Activated T-cell treated with anti-CD3 and anti-CD28 coated beads, Interleukin-2, amount 50 U/mL, for 72 hours (primary cell): Measurements from ENCODE around the gene PAIP2. TPM values are rescaled to one million over a fixed set of nuclear protein-coding genes. Genes with fewer than 3 reads are reported as not detected.
"Not testable (repeated sequence)": the region's sequence is repeated elsewhere in the genome, so short reads cannot be mapped to it uniquely, and the experiment has no call there.

ENCODE experiments used
- ATAC-seq, 2 donors: fragments of 150-1000 bp; cut with Tn5 transposase; replicated peaks in 1 of 2; 2 replicates each; pipeline ENCODE4 v1.10.0; 2021; ENCODE audit warnings: moderate library complexity in 2 of 2, mild to moderate bottlenecking in 1 of 2
- DNase-seq, 2 donors: peaks; one replicate each; pipeline ENCODE4 v3.0.0; 2021 to 2022; ENCODE audit warnings: mixed read lengths in 1 of 2
- H3K27ac Mint-ChIP-seq: one replicate; pipeline ENCODE4 v1.8.0; 2022; ENCODE audit warnings: mild to moderate bottlenecking, moderate library complexity, mixed read lengths
- H3K27me3 Mint-ChIP-seq: one replicate; pipeline ENCODE4 v1.8.0; 2022; ENCODE audit warnings: low read depth, mixed read lengths
- H3K36me3 Mint-ChIP-seq, 2 donors: one replicate each; pipeline ENCODE4 v1.8.0; 2022; ENCODE audit warnings: mixed read lengths in 2 of 2, mild to moderate bottlenecking in 1 of 2; ENCODE audit not compliant: insufficient read depth in 2 of 2
- H3K4me1 Mint-ChIP-seq: one replicate; pipeline ENCODE4 v1.8.0; 2022; ENCODE audit warnings: low read depth, mixed read lengths
- H3K4me3 Mint-ChIP-seq, 2 donors: one replicate each; pipeline ENCODE4 v1.8.0; 2022; ENCODE audit warnings: mild to moderate bottlenecking in 2 of 2, mixed read lengths in 2 of 2, moderate library complexity in 2 of 2
- H3K9me3 Mint-ChIP-seq, 2 donors: one replicate each; pipeline ENCODE4 v1.8.0; 2022; ENCODE audit warnings: mixed read lengths in 2 of 2
- total RNA-seq, 2 donors: library from RNA; stranded (reverse); gene quantifications; one replicate each; pipeline ENCODE4 v1.2.3, GENCODE V29; 2022

The PAIP2 gene
- total RNA-seq, 2 donors from 2014 or later, result 141 to 144 TPM

GRCh38 chr5:139384591-139385051 is 43.0 kb downstream of the PAIP2 start:
- H3K9me3 Mint-ChIP-seq, result no peaks in the 10 kb centered on the region
- peak overlapping the region; percentile 82 to 90 for H3K4me3 Mint-ChIP-seq
- H3K27ac Mint-ChIP-seq, result peak overlapping the region; percentile 95
- peaks cover 49% of the 10 kb centered on the region for H3K4me1 Mint-ChIP-seq
- no peak for ATAC-seq
- DNase-seq, result no peak
- H3K27me3 Mint-ChIP-seq, result no peaks in the 10 kb centered on the region
- H3K36me3 Mint-ChIP-seq, result no peaks in the 10 kb centered on the region

GRCh38 chr5:139385061-139386049 is 43.7 kb downstream of the PAIP2 start:
- Mint-ChIP-seq H3K4me1 (peaks cover 57% of the 10 kb centered on the region), H3K9me3 (no peaks in the 10 kb centered on the region), H3K27ac (peak overlapping the region; percentile 95)

DNA sequence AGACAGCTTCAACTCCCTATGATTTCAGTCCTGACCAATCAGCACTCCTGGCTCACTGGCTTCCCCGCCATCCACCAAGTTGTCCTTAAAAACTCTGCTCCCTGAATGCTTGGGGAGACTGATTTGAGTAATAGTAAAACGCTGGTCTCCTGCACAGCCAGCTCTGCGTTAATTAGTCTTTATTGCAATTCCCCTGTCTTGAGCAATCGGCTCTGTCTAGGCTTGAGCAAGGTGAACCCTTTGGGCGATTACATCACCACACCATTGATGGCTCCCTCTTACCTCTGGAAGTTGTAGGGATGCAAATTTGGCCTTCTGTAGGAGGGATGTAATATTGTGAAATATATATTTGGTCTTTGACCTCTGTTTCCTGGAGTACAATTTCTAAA is 44.4 kb downstream of the PAIP2 start:
- Mint-ChIP-seq H3K27ac (peak overlapping the region; percentile 95), H3K36me3 (no peaks in the 10 kb centered on the region), H3K27me3 (no peaks in the 10 kb centered on the region), H3K4me1 (peaks cover 64% of the 10 kb centered on the region), H3K9me3 (no peaks in the 10 kb centered on the region), H3K4me3 (peak overlapping the region in 1 of 2 donors; percentile 90)
- no peak for ATAC-seq
- no peak for DNase-seq

More at GRCh38 chr5:139385061-139386049, 43.7 kb downstream of the PAIP2 start:
- ATAC-seq (peak in 1 of 2 donors; percentile 12), DNase-seq (no peak)
- Mint-ChIP-seq H3K4me3 (peak overlapping the region; percentile 82 to 90), H3K27me3 (no peaks in the 10 kb centered on the region), H3K36me3 (no peaks in the 10 kb centered on the region)

DNA sequence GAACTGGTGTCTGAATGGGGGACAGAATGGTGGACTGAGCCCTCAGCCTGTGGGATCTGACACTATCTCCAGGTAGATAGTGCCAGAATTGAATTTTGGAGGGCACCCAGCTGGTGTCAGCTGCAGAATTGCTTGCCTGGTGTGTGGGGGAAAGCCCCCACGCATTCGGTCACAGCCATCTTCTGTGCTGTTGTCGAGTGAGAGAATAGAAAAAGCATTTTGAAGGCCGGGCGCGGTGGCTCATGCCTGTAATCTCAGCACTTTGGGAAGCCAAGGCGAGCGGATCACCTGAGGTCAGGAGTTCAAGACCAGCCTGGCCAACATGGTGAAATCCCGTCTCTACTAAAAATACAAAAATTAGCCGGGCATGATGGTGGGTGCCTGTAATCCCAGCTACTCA is 45.3 kb downstream of the PAIP2 start:
- not testable (repeated sequence) for DNase-seq, H3K4me3 Mint-ChIP-seq, H3K27ac Mint-ChIP-seq, H3K9me3 Mint-ChIP-seq, H3K36me3 Mint-ChIP-seq, ATAC-seq, H3K27me3 Mint-ChIP-seq
- H3K4me1 Mint-ChIP-seq, result peaks cover 73% of the 10 kb centered on the region

GRCh38 chr5:139387611-139388197 is 46.0 kb downstream of the PAIP2 start:
- H3K4me3 Mint-ChIP-seq, result peak overlapping the region; percentile 48 to 63
- no peak overlapping the region for H3K27ac Mint-ChIP-seq
- ATAC-seq (no peak), DNase-seq (no peak)
- H3K27me3 Mint-ChIP-seq, result no peaks in the 10 kb centered on the region
- no peaks in the 10 kb centered on the region for H3K9me3 Mint-ChIP-seq
- H3K36me3 Mint-ChIP-seq, result peaks cover under 1 to 2% of the 10 kb centered on the region in 2 donors
- H3K4me1 Mint-ChIP-seq, result peaks cover 73% of the 10 kb centered on the region

GRCh38 chr5:139388198-139388821 is 46.7 kb downstream of the PAIP2 start:
- Mint-ChIP-seq H3K27me3 (no peaks in the 10 kb centered on the region), H3K4me1 (peaks cover 76% of the 10 kb centered on the region), H3K9me3 (no peaks in the 10 kb centered on the region), H3K27ac (no peak overlapping the region), H3K4me3 (peak overlapping the region; percentile 48 to 63), H3K36me3 (peaks cover 2 to 5% of the 10 kb centered on the region in 2 donors)
- DNase-seq (no peak), ATAC-seq (no peak)

- DNase-seq (peak; percentile 79 to 84), ATAC-seq (peak; percentile 65 to 67)
- peak within 1 kb of the TSS; percentile 99 for H3K27ac Mint-ChIP-seq
- H3K27me3 Mint-ChIP-seq, result no peaks in the 10 kb centered on the region
- peaks cover 74% of the 10 kb centered on the region for H3K4me1 Mint-ChIP-seq
- peak within 1 kb of the TSS; percentile 98 to 100 for H3K4me3 Mint-ChIP-seq
- H3K9me3 Mint-ChIP-seq, result no peaks in the 10 kb centered on the region
- H3K36me3 Mint-ChIP-seq, result peaks cover 2 to 5% of the 10 kb centered on the region in 2 donors
Observed at GRCh38 chr5:139389701-139390638, 48.3 kb downstream of the PAIP2 start, which contains the start of gene MZB1. MZB1 (minus strand) TSS chr5:139389913; CDS start chr5:139389856, 57 bp downstream.

- ATAC-seq (no peak), DNase-seq (no peak)
- Mint-ChIP-seq H3K9me3 (no peaks in the 10 kb centered on the region), H3K27ac (peak overlapping the region; percentile 99), H3K36me3 (peaks cover 4 to 5% of the 10 kb centered on the region in 2 donors), H3K4me3 (peak overlapping the region; percentile 98 to 100), H3K27me3 (no peaks in the 10 kb centered on the region), H3K4me1 (peaks cover 74% of the 10 kb centered on the region)
Observed at GRCh38 chr5:139390639-139391569, 49.2 kb downstream of the PAIP2 start.

- H3K4me3 Mint-ChIP-seq, result peak overlapping the region; percentile 98 to 100
- DNase-seq (peak; percentile 49 to 57), ATAC-seq (peak in 1 of 2 donors; percentile 7)
- H3K27me3 Mint-ChIP-seq, result no peaks in the 10 kb centered on the region
- no peaks in the 10 kb centered on the region for H3K9me3 Mint-ChIP-seq
- peaks cover 74% of the 10 kb centered on the region for H3K4me1 Mint-ChIP-seq
- peak overlapping the region; percentile 99 for H3K27ac Mint-ChIP-seq
- peaks cover 4 to 5% of the 10 kb centered on the region in 2 donors for H3K36me3 Mint-ChIP-seq
Observed at GRCh38 chr5:139391570-139392323, 50.1 kb downstream of the PAIP2 start.

- no peak for DNase-seq
- Mint-ChIP-seq H3K27me3 (no peaks in the 10 kb centered on the region), H3K27ac (peak overlapping the region; percentile 94), H3K36me3 (peaks cover 5 to 8% of the 10 kb centered on the region in 2 donors), H3K4me3 (peak overlapping the region; percentile 98 to 100), H3K9me3 (no peaks in the 10 kb centered on the region), H3K4me1 (peaks cover 74% of the 10 kb centered on the region)
- ATAC-seq, result peak; percentile 40 to 42
Observed at GRCh38 chr5:139392324-139392677, 50.6 kb downstream of the PAIP2 start.
